Stimulated activated CD8-positive, alpha-beta memory T cell treated with anti-CD3 and anti-CD28 coated beads, Interleukin-15, amount 100 ng/mL, for 24 hours (primary cell): ENCODE measurements around the gene SLC2A9.
"Not testable (repeated sequence)": the region's sequence is repeated elsewhere in the genome, so short reads cannot be mapped to it uniquely, and the experiment has no call there.

Experiments used
- DNase-seq: peaks from one replicate; pipeline ENCODE4 v3.0.0-alpha.2; 2020; ENCODE audit warnings: low read depth

SLC2A9 gene

GRCh38 chr4:9826551-9826950 is 194.7 kb downstream of the SLC2A9 start:
- DNase-seq = no peak

GRCh38 chr4:9825049-9825448 is 196.2 kb downstream of the SLC2A9 start:
- DNase-seq = no peak

- no peak for DNase-seq
Measured at GRCh38 chr4:9820343-9820742, 201.0 kb downstream of the SLC2A9 start.

- no peak for DNase-seq
Measured at GRCh38 chr4:9816285-9816684, 205.0 kb downstream of the SLC2A9 start.

DNA sequence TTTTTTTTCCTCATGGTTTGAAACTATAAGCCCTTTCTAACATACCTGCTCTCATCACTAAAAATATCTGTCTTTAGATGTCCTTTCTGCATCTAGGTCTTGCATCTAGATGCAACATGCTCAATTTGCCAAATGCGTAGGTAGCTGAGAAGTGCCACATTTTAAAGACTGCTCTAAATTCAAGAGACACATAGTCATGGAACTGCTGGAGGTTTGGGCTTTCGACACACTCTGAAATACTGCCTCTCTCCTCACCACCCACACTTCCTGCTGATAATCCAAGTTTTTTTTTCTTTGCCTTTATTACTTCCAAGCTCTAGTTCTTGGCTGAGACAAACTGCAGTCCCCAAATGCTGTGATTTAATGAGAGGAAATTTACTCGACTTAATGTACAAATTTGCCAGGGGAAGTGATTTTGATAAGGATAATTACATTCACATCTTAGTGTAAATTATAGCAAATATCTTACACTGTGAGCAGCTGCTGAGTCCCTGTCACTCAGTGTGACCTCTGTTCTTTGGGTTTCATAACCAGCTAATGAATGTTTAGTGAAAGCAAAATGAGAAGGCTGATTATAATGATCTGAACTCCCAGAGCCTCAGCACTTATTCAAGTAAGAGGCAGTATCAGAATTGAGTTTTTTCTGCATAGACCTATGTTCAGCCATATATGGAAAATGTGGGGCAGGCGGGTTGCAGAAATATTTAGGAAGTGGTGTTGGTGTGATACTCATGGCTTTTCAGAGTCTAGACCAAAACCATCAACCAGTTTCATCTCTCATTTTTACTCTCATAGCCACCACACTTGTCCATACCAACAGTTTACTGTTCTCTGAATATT is 208.6 kb downstream of the SLC2A9 start:
- DNase-seq = no peak

DNA sequence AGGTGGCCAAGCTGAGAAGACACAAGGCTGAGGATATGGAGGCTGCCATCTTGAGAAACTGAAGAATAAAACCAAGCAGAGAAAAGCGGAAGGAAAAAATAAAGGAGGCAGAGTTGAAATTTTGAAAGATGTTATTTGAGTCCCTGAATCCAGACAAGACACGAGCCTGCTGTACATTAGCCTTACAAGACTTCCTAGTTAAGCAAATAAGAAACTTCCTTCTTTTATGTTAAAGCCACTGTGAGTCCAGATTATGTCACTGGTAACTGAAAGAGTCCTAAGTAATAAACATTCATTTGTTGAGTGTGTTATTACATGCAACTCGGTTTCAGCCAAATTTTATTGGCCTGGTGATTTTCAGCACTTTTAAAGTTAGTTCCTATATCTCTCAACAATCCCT is 209.5 kb downstream of the SLC2A9 start:
- DNase-seq = no peak

DNA sequence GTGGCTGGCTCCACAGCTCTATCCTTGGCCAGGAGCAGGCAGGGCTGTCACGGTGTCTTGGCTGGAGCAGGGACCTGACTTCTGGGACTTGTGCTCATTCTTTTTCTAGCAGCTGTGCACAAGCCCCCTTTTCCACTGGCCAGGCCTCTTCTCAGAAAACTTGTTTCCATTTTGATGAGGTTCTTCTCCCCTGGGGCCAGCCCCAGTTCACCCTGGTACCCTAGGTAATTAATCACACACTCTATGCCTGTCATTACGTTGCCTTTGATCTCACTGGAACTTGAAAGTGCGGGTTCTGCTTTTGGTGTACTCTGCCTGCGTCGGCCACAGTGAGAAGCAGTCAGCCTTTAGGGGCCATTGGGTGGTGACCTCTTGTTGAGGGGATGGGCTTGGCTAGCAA is 213.2 kb downstream of the SLC2A9 start:
- DNase-seq = no peak

GRCh38 chr4:9804918-9805317 is 216.4 kb downstream of the SLC2A9 start:
- no peak for DNase-seq

DNA sequence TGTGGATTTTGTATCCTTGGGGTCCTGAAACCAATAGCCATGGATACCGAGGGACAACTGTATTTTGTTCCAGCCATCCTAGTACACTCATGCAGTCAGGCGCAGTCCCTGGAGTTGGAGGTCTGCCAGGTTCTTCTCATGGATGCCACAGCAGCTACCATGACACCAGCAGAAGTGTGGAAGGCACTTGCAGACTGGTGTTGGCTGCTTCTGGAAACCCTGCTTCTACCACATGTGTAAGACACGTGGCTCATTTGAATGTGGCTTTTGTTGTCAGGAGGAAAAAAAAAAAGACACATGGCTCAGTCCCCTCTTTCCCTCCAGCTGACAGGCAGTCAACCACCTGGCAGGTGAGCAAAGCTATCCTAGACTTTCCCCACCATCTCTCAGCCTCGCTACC is 220.4 kb downstream of the SLC2A9 start:
- DNase-seq = no peak

- not testable (repeated sequence) for DNase-seq
Measured at GRCh38 chr4:9796641-9797040, 224.7 kb downstream of the SLC2A9 start.

GRCh38 chr4:9792381-9792780 is 228.9 kb downstream of the SLC2A9 start:
- DNase-seq = no peak

GRCh38 chr4:9785891-9786290 is 235.4 kb downstream of the SLC2A9 start:
- not testable (repeated sequence) for DNase-seq

- DNase-seq = no peak
Measured at GRCh38 chr4:9782136-9782436, 239.2 kb downstream of the SLC2A9 start.

- no peak for DNase-seq
Measured at GRCh38 chr4:9781343-9782135, 239.8 kb downstream of the SLC2A9 start, which contains the start of gene DRD5. TSS of gene DRD5 (plus strand) at chr4:9781634. CDS start at chr4:9782030, 396 bp downstream.
